GM04504 (cell line): ENCODE results near the gene ACOXL.

Experiments
- DNase-seq: peaks from one replicate; pipeline ENCODE4 v3.0.0-alpha.2; 2012; ENCODE audit warnings: low read depth

ACOXL gene

DNA sequence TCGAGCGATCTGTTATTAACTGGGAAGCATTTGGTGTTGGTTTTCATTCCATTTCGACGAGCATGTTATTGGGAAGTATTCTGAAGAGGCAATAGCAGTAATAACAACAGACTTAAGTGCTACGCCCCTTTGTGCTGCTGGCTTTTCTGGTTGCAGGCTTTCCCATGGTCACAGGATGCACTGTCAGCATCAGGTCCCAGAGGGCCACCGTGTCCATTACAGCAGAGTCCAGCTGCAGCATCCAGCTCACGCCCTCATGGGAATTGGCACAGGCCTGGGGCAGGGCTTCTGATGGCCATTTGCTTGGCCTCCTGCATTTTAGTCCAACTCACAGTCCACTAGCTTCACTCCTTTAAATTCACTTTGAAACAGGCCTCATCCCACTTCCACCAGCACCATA lies 432.7 kb downstream of the ACOXL start:
- no peak for DNase-seq

DNA sequence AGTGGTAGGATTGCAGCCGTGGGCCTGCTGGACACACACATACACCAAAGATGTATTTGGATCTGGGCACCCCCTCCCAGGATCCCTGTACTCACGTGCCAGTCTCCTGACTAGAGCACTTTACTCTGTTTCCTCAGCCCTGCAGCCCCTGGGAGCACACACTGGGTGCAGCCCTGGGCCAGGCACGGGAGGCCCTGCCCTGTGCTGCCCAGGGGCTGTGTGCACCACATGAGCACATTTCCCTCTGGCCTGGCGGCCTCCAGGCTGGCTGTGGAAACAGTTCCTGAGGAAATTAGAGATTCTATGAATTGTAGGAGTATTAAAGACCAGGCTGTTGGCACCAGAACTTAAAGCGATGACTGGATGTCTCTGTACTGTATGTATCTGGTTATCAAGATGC lies 433.7 kb downstream of the ACOXL start:
- no peak for DNase-seq

DNA sequence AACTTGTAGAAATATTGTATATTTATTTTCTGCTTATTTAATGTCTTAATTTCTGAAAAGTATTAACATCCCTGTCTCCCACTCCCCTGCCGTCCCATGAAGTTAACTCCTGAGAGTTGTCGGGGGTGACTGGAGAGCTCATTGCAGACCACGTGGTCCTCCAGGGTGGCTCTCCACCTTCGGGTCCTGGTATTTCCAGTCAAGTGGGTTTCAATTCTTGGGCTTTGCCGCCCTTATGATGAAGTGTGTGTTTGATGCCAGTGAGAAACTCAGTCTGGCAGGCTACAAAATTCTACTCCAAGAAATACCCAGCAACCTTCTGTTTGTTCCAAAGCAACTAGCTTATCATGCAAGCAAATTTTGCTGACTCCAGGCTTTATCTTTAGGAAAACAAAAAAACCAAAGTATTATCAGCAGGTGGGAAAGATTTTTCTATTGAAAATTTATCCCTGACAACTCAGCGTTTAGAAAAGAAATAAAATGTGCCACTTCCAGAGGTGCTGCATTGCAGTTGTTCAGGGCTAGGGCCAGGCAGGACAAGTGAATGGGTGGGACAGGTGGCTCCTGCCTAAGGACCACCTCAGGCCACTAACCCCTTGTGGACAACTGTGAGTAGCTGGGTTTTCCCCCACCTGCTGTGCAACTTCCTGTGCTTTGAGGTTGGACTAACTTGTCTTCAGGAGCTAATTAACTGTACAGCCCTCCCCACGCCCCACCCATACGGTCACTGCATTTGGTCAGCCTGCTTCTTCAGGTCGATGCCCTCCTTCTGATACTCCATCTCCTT lies 434.9 kb downstream of the ACOXL start:
- no peak for DNase-seq

DNA sequence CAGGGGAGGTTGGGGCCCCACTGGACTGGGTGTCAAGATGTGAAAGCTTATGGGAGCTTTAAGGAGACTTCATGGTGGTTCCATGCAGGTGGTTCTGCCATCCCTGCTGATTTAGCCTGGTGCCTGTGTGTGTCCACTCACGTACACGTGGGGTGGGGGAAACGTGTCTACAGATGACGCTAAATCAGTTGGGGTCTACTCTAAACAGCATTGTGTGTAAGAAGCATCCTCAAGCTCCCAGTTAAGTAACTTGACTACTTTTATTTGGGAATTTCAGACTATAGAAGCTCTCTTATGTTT lies 435.4 kb downstream of the ACOXL start:
- no peak for DNase-seq
